ENCODE results near the gene MYH7B. TPM values are rescaled to one million over a fixed set of nuclear protein-coding genes. Genes with fewer than 3 reads are reported as not detected.

MYH7B gene
- total RNA-seq, 1 experiment from 2014 or later: 0.22 TPM

DNA sequence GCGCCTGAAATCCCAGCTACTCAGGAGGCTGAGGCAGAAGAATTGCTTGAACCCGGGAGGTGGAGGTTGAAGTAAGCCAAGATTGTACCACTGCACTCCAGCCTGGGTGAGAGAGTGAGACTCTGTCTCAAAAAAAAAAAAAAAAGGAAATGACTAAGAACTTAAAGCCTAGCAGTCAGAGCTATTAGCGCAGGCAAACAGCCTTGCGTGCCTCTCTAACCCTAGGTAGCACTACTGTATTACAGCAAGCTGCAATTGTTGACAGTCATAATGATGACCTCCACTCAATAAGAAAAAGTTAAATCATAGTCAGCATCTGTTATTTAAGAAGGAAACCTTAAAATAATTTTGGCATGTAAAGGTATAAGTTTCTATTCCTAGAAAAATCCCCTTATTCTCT is 14.4 kb upstream of the MYH7B start:
- TF ChIP-seq CTCF (conservative IDR thresholded peaks at IDR 0.05): no peak
- no CpG with 5 or more reads among the region's 4 CpGs for WGBS (ENCODE audit: extremely low coverage, insufficient read length, low lambda C conversion rate)
- H2BK5ac ChIP-seq (ENCODE audit: insufficient read length, low read length): no peak overlapping the region

More for the DNA sequence above, 14.4 kb upstream of the MYH7B start:
- no peaks in the 10 kb centered on the region for H4K20me1 ChIP-seq (ENCODE audit: control insufficient read depth, insufficient read depth, insufficient read length)
- H3K27ac Mint-ChIP-seq: no peak overlapping the region
- no peaks in the 10 kb centered on the region for H3K23me2 ChIP-seq (ENCODE audit: insufficient read length, low read depth, low read length, poor library complexity, severe bottlenecking)
- no peaks in the 10 kb centered on the region for H3K9me3 ChIP-seq (ENCODE audit: control insufficient read depth, low read depth, low read length)
- H3K4me1 ChIP-seq (ENCODE audit: insufficient read depth, low read length): no peaks in the 10 kb centered on the region
- H3K18ac ChIP-seq (ENCODE audit: insufficient read length, low read depth, low read length): no peak overlapping the region
- H2BK12ac ChIP-seq (ENCODE audit: insufficient read length, low read depth, low read length): no peak overlapping the region
- no peak overlapping the region for H3K14ac ChIP-seq (ENCODE audit: insufficient read depth, low read length)
- no peaks in the 10 kb centered on the region for H3K27me3 ChIP-seq (ENCODE audit: insufficient read depth, low read length)
- H2AFZ ChIP-seq (ENCODE audit: low read length): no peak overlapping the region
- H4K8ac ChIP-seq (replicated peaks; ENCODE audit: insufficient read length, low read depth, low read length): no peak overlapping the region
- H2BK120ac ChIP-seq (ENCODE audit: low read depth, low read length, poor library complexity, severe bottlenecking): no peak overlapping the region
- peaks cover 0 to 48% (median 27%) of the 10 kb centered on the region in 3 experiments; a peak in 6 of 7 replicates for H3K36me3 Mint-ChIP-seq (ENCODE audit: insufficient read depth in 1 of 3, low read depth in 3 of 3)
- no peak overlapping the region for H2BK20ac ChIP-seq (ENCODE audit: low read depth, low read length, poor library complexity, severe bottlenecking)
- H2AK5ac ChIP-seq (ENCODE audit: insufficient read length, low read length): no peak overlapping the region
- no peak overlapping the region for H3K56ac ChIP-seq (ENCODE audit: insufficient read length, low read depth, low read length)
- H3K23ac ChIP-seq (ENCODE audit: insufficient read length, low read depth, low read length): no peak overlapping the region
- H3K79me1 ChIP-seq (ENCODE audit: insufficient read depth, low read depth, low read length, poor library complexity, severe bottlenecking): no peaks in the 10 kb centered on the region
- no peak overlapping the region for H3K9ac ChIP-seq (ENCODE audit: extremely low read depth, insufficient read length, low read length)
- H3K79me2 ChIP-seq (ENCODE audit: insufficient read depth, low read length): no peaks in the 10 kb centered on the region
- no peak for DNase-seq
- no peak overlapping the region for H3K4me2 ChIP-seq (ENCODE audit: insufficient read depth, insufficient read length, low read length)
- no peak overlapping the region for H4K91ac ChIP-seq (ENCODE audit: insufficient read length, low read depth, low read length)
- no peak overlapping the region for H3K4me3 Mint-ChIP-seq
- H3K4me1 Mint-ChIP-seq: peaks cover 0 to 6% of the 10 kb centered on the region in 2 experiments; a peak in 1 of 4 replicates
- H2BK15ac ChIP-seq (ENCODE audit: low read depth, low read length): no peak overlapping the region
- no peaks in the 10 kb centered on the region for H3K27me3 Mint-ChIP-seq (ENCODE audit: low read depth)
- no peak overlapping the region for H4K5ac ChIP-seq (ENCODE audit: insufficient read length, low read depth, low read length)
- no peaks in the 10 kb centered on the region for H3K9me3 Mint-ChIP-seq
- no peak overlapping the region for H3T11ph ChIP-seq (ENCODE audit: low read length)
- H3K27ac ChIP-seq (ENCODE audit: insufficient read length, low read depth, low read length): no peak overlapping the region
- H3K4ac ChIP-seq (ENCODE audit: low read depth, low read length): no peak overlapping the region
